HG03103 (cell line): ENCODE results near the gene STS.
"Not testable (repeated sequence)": the region's sequence is repeated elsewhere in the genome, so short reads cannot be mapped to it uniquely, and the experiment has no call there.

ENCODE experiments used
- ATAC-seq: cut with Tn5 transposase; IDR thresholded peaks from one replicate; pipeline ENCODE4 v1.9.1; 2021; ENCODE audit warnings: low read depth; ENCODE audit not compliant: unreplicated experiment

STS gene

DNA sequence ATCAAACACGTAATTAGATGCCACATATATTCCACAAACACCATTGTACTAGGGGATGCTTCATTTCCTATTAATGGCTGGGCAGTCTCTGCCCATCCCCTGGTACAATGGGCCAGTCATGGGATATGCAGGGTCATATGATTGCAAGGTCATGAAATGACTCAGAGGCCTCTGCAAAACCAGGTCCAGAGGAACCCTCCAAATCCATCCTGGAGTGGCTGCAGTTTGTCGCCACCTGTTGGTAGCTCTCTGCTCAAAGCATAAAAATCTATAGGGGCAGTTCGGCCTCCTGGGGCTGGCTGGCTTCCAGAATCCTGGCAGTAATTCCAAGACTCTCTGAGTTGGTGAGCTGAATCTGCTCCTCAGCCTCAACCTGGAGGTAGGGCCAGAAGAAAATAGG is 23.4 kb downstream of the STS start:
- ATAC-seq: no peak

DNA sequence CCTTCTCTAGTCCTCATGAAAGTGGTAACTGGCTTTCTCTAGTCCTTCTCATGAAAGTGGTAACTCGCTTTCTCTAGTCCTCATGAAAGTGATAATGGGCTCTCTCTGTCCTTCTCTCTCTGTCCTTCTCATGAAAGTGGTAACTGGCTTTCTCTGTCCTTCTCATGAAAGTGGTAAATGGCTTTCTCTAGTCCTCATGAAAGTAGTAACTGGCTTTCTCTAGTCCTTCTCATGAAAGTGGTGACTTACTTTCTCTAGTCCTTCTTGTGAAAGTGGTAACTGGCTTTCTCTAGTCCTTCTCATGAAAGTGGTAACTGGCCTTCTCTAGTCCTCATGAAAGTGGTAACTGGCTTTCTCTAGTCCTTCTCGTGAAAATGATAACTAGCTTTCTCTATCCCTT is 31.3 kb downstream of the STS start:
- not testable (repeated sequence) for ATAC-seq

DNA sequence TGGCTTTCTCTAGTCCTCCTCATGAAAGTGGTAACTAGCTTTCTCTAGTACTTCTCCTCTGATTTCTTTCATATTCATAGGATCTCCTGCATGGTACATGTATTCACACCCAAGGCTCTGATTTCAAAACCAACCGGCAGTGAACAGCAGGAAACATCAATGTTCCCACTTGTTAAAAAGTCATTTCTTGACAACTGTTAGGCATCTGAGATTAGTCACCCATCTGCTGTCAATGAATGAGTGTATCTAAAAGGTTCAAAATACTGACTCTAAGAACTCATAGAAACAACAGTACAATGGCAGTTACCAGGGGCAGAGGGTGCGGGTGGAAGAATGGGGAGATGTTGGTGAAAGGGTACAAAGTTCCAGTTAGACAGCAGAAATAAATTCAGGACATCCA is 31.9 kb downstream of the STS start:
- no peak for ATAC-seq

DNA sequence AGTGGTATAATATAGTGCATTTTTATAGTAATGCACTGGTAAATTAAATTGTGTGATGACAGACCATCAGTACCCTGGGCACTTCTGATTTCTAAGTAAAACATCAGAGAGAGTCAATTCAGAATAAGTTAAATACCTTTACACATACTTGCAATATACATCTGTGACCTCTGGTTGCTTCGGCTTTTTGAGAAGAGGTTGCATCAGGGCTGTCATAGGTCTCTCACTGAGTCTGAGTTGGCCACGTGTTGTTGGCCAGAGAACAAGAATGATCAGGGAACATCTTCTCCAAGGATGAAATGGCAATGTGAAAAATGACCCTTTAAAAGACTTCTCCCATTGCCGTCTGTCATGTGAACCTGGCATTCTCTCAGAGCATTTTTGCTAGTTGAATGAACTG is 37.3 kb downstream of the STS start:
- no peak for ATAC-seq

DNA sequence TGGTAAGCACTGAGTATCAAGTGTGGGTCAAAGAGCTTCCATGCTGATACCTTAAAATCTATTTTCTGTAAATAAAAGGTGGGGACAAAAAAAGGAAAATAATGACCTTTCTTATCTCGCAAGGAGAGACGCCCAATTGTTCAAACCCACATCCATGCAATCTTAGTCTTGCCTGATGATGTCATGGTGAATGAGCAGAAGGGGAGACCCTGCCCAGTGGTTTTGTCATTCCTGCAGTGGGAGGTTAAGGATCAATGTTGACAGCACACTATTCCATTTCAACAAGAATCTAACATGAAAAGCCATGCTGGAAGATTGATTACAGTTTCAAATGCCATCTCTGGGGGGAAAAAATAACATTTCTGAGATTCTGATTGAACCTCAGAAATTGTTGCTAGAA is 41.2 kb downstream of the STS start:
- no peak for ATAC-seq

DNA sequence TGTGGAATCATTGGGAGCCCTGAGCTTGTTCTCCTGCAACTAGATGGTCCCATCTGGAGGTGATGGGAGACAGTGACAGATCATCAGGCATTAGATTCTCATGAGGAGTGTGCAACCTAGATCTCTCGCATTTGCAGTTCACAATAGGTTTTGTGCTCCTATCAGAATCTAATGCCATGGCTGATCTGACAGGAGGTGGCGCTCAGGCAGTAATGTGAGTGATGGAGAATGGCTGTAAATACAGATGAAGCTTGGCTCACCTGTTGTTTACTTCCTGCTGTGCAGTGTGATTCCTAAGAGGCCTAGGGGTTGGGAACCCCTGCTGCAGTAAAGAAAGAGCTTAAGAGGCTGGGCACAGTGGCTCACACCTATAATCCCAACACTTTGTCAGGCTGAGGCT is 42.6 kb downstream of the STS start:
- ATAC-seq: no peak

DNA sequence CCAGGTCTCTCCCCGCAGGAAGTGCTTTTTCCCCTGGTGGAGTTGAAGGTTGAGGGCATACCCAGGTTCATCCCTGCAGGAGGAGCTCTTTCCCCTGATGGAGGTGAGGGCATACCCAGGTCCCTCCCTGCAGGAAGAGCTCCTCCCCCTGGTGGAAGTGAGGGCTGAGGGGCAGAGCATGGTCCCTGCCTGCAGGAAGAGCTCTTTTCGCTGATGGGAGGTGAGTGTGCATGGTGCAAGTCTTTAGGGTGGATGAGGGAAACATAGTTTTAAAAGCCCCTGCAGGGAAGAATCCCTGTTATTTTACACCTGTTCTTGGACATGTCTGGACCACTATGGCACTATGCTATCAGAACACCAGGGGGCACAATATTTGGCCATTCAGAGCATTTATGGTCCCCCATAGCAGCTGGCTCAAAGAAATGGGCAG is 44.2 kb downstream of the STS start:
- no peak for ATAC-seq

DNA sequence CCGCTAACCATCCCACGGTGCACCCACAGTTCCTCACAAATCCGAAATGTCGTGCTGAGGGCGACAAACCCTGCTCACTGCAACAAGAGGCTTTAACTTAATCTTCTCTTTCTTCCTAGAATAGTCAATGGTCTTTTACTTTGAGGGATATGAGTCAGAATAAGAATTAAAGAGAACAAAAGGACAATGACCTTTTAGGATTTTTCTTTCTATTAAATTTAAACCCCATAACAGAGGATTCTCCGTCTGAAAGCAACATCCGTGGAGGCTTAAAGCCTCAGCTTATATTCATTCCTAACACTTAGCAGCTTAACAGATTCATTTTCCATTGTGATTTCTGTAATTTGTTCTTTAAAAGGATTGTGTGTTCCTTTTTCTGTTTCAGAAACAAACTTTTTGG is 45.4 kb downstream of the STS start:
- ATAC-seq: no peak

DNA sequence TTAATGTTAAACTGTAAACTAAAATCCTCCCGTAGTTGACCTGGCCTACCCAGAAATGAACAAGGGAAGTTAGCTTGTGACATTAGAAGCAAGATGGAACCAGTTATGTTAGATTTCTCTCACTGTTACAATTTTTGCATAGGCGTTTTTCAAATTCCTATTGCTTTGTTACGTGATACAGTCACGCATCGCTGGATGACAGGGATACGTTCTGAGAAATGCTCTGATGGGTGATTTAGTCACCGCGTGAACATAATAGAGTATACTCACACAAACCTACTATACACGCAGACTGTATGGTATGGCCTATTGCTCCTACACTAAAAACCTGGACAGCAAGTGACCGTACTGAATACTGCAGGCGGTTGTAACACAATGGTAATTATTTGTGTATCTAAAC is 47.1 kb downstream of the STS start:
- no peak for ATAC-seq
